GM10847 (cell line): ENCODE data around the gene DSCAML1.

Source experiments
- POLR2A ChIP-seq: IDR thresholded peaks from 2 replicates; pipeline ENCODE4 v1.6.1; 2011; ENCODE audit not compliant: insufficient read length; ENCODE audit errors: extremely low read depth

Gene DSCAML1

GRCh38 chr11:117826190-117826570 lies 29.2 kb upstream of the DSCAML1 start:
- TF ChIP-seq POLR2A, result no peak

GRCh38 chr11:117825538-117826189 lies 28.6 kb upstream of the DSCAML1 start:
- TF ChIP-seq POLR2A, result no peak

- TF ChIP-seq POLR2A, result no peak
Measured at GRCh38 chr11:117824571-117825537, 27.8 kb upstream of the DSCAML1 start, which contains the start of gene FXYD2. Gene FXYD2 (minus strand): TSS chr11:117824744. CDS start chr11:117824678, 66 bp downstream.

- TF ChIP-seq POLR2A, result no peak
Measured at GRCh38 chr11:117823946-117824420, 27.0 kb upstream of the DSCAML1 start.

GRCh38 chr11:117823294-117823945 lies 26.4 kb upstream of the DSCAML1 start:
- no peak for TF ChIP-seq POLR2A

- TF ChIP-seq POLR2A, result no peak
Measured at GRCh38 chr11:117822074-117823033, 25.3 kb upstream of the DSCAML1 start.

- TF ChIP-seq POLR2A, result no peak
Measured at GRCh38 chr11:117821431-117821830, 24.4 kb upstream of the DSCAML1 start.

GRCh38 chr11:117820516-117820915 lies 23.5 kb upstream of the DSCAML1 start:
- TF ChIP-seq POLR2A, result no peak

GRCh38 chr11:117820071-117820470 lies 23.1 kb upstream of the DSCAML1 start:
- TF ChIP-seq POLR2A, result no peak

- TF ChIP-seq POLR2A, result no peak
Measured at GRCh38 chr11:117819096-117820040, 22.4 kb upstream of the DSCAML1 start.

GRCh38 chr11:117818041-117818873 lies 21.2 kb upstream of the DSCAML1 start:
- TF ChIP-seq POLR2A, result no peak

GRCh38 chr11:117817368-117818040 lies 20.5 kb upstream of the DSCAML1 start:
- TF ChIP-seq POLR2A, result no peak
